HEK293 (cell line): Measurements from ENCODE around the gene ALS2.

Experiments used
- CTCF ChIA-PET: fragments of 350-600 bp; formaldehyde crosslinking; extraction: SDS; loops from one replicate; lab custom pipeline; 2021; ENCODE audit warnings: antibody characterized with exemption; lab: Yijun Ruan, JAX
- POLR2A ChIA-PET: fragments of 300-600 bp; formaldehyde crosslinking; extraction: SDS; loops from one replicate; lab custom pipeline; 2020; ENCODE audit warnings: antibody characterized with exemption, inconsistent platforms; lab: Yijun Ruan, JAX
- H3K27ac ChIP-seq: fragments of 200-500 bp; sonication (Bioruptor generic); 2 replicates; pipeline ENCODE4 v1.5.1; 2014; ENCODE audit warnings: low read depth, low read length, control low read depth, inconsistent platforms; ENCODE audit errors: extremely low read depth
- H3K36me3 ChIP-seq, 2 experiments: fragments of 200-500 bp in 1 of 2; sonication (Bioruptor generic) in 1 of 2; 1 replicate in 1 of 2; 2 replicates in 1 of 2; pipeline ENCODE4 v1.5.1; 2014 to 2017; ENCODE audit warnings: inconsistent platforms in 2 of 2, low read length in 2 of 2; ENCODE audit not compliant: control insufficient read depth in 2 of 2, insufficient read depth in 1 of 2
- H3K4me1 ChIP-seq: fragments of 200-500 bp; sonication (Bioruptor generic); 2 replicates; pipeline ENCODE4 v1.5.1; 2014; ENCODE audit warnings: mild to moderate bottlenecking, low read length, inconsistent platforms; ENCODE audit not compliant: control insufficient read depth, insufficient read depth
- H3K4me3 ChIP-seq: 2 replicates; pipeline ENCODE4 v1.5.1; 2011; ENCODE audit warnings: low read depth, mild to moderate bottlenecking, control low read depth, low read length, moderate library complexity
- H3K9me3 ChIP-seq: fragments of 200-500 bp; sonication (Bioruptor generic); 2 replicates; pipeline ENCODE4 v1.5.1; 2014; ENCODE audit warnings: low read depth, low read length, inconsistent platforms; ENCODE audit not compliant: control insufficient read depth, insufficient read depth
- ATF2 ChIP-seq: fragments of 450-650 bp; formaldehyde crosslinking; IDR thresholded peaks from 2 replicates; pipeline ENCODE4 v1.5.1; 2016; ENCODE audit warnings: missing biosample characterization, missing genetic modification characterization, low read depth
- BCL11B ChIP-seq: fragments of 450-650 bp; formaldehyde crosslinking; IDR thresholded peaks from 2 replicates; pipeline ENCODE4 v1.5.1; 2016; ENCODE audit warnings: low read depth, missing biosample characterization, missing genetic modification characterization
- SALL2 ChIP-seq: fragments of 450-650 bp; formaldehyde crosslinking; IDR thresholded peaks from 2 replicates; pipeline ENCODE4 v1.5.0; 2017; ENCODE audit warnings: missing biosample characterization, mild to moderate bottlenecking, missing genetic modification characterization, borderline replicate concordance
- YY1 ChIP-seq: fragments of 450-650 bp; formaldehyde crosslinking; IDR thresholded peaks from 2 replicates; pipeline ENCODE4 v1.5.1; 2018; ENCODE audit warnings: missing biosample characterization, missing genetic modification characterization
- ZBTB21 ChIP-seq: fragments of 450-650 bp; formaldehyde crosslinking; IDR thresholded peaks from 2 replicates; pipeline ENCODE4 v1.5.1; 2017; ENCODE audit warnings: missing biosample characterization, missing genetic modification characterization
- ZBTB48 ChIP-seq: fragments of 450-650 bp; formaldehyde crosslinking; IDR thresholded peaks from 2 replicates; pipeline ENCODE4 v1.5.1; 2016; ENCODE audit warnings: missing biosample characterization, missing genetic modification characterization
- ZEB2 ChIP-seq: fragments of 450-650 bp; formaldehyde crosslinking; IDR thresholded peaks from 2 replicates; pipeline ENCODE4 v1.5.1; 2016; ENCODE audit warnings: missing biosample characterization, missing genetic modification characterization
- ZFP3 ChIP-seq: fragments of 450-650 bp; formaldehyde crosslinking; IDR thresholded peaks from 2 replicates; pipeline ENCODE4 v1.5.1; 2016; ENCODE audit warnings: low read depth, missing biosample characterization, missing genetic modification characterization
- ZNF133 ChIP-seq: fragments of 450-650 bp; formaldehyde crosslinking; IDR thresholded peaks from 2 replicates; pipeline ENCODE4 v1.5.1; 2016; ENCODE audit warnings: missing biosample characterization, missing genetic modification characterization
- ZNF146 ChIP-seq: fragments of 450-650 bp; formaldehyde crosslinking; IDR thresholded peaks from 2 replicates; pipeline ENCODE4 v1.5.1; 2016; ENCODE audit warnings: missing biosample characterization, missing genetic modification characterization
- ZNF202 ChIP-seq: fragments of 450-650 bp; formaldehyde crosslinking; IDR thresholded peaks from 2 replicates; pipeline ENCODE4 v1.5.1; 2016; ENCODE audit warnings: missing biosample characterization, missing genetic modification characterization, borderline replicate concordance
- ZNF211 ChIP-seq: fragments of 450-650 bp; formaldehyde crosslinking; IDR thresholded peaks from 2 replicates; pipeline ENCODE4 v1.5.1; 2016; ENCODE audit warnings: low read depth, missing biosample characterization, missing genetic modification characterization
- ZNF223 ChIP-seq: fragments of 450-650 bp; formaldehyde crosslinking; IDR thresholded peaks from 2 replicates; pipeline ENCODE4 v1.5.1; 2016; ENCODE audit warnings: missing biosample characterization, missing genetic modification characterization
- ZNF24 ChIP-seq: fragments of 450-650 bp; formaldehyde crosslinking; IDR thresholded peaks from 2 replicates; pipeline ENCODE4 v1.5.1; 2016; ENCODE audit warnings: missing biosample characterization, missing genetic modification characterization
- ZNF280D ChIP-seq: fragments of 450-650 bp; formaldehyde crosslinking; IDR thresholded peaks from 2 replicates; pipeline ENCODE4 v1.5.1; 2016; ENCODE audit warnings: missing biosample characterization, missing genetic modification characterization
- ZNF350 ChIP-seq: fragments of 450-650 bp; formaldehyde crosslinking; IDR thresholded peaks from 2 replicates; pipeline ENCODE4 v1.5.0; 2017; ENCODE audit warnings: missing biosample characterization, mild to moderate bottlenecking, missing genetic modification characterization
- ZNF366 ChIP-seq: fragments of 450-650 bp; formaldehyde crosslinking; conservative IDR thresholded peaks from 2 replicates; pipeline ENCODE4 v1.5.1; 2016; ENCODE audit warnings: missing biosample characterization, missing genetic modification characterization
- ZNF449 ChIP-seq: fragments of 450-650 bp; formaldehyde crosslinking; IDR thresholded peaks from 2 replicates; pipeline ENCODE4 v1.5.1; 2017; ENCODE audit warnings: missing biosample characterization, mild to moderate bottlenecking, missing genetic modification characterization, moderate library complexity
- ZNF610 ChIP-seq: fragments of 450-650 bp; formaldehyde crosslinking; IDR thresholded peaks from 2 replicates; pipeline ENCODE4 v1.5.1; 2016; ENCODE audit warnings: missing biosample characterization, missing genetic modification characterization, borderline replicate concordance
- ZNF629 ChIP-seq: fragments of 450-650 bp; formaldehyde crosslinking; IDR thresholded peaks from 2 replicates; pipeline ENCODE4 v1.5.1; 2017; ENCODE audit warnings: missing biosample characterization, missing genetic modification characterization
- ZNF701 ChIP-seq: fragments of 450-650 bp; formaldehyde crosslinking; IDR thresholded peaks from 2 replicates; pipeline ENCODE4 v1.5.1; 2016; ENCODE audit warnings: missing biosample characterization, missing genetic modification characterization
- ZNF704 ChIP-seq: fragments of 450-650 bp; formaldehyde crosslinking; IDR thresholded peaks from 2 replicates; pipeline ENCODE4 v1.5.1; 2016; ENCODE audit warnings: missing biosample characterization, missing genetic modification characterization
- ZNF785 ChIP-seq: fragments of 450-650 bp; formaldehyde crosslinking; IDR thresholded peaks from 2 replicates; pipeline ENCODE4 v1.5.1; 2016; ENCODE audit warnings: missing biosample characterization, missing genetic modification characterization
- ZSCAN16 ChIP-seq: fragments of 450-650 bp; formaldehyde crosslinking; IDR thresholded peaks from 2 replicates; pipeline ENCODE4 v1.5.1; 2016; ENCODE audit warnings: missing biosample characterization, missing genetic modification characterization
- TF ChIP-seq, protein P1 (sequence below): fragments of 450-650 bp; formaldehyde crosslinking; IDR thresholded peaks from 2 replicates; pipeline ENCODE4 v1.5.1; 2016; ENCODE audit warnings: missing biosample characterization, missing genetic modification characterization, borderline replicate concordance

Gene ALS2

DNA sequence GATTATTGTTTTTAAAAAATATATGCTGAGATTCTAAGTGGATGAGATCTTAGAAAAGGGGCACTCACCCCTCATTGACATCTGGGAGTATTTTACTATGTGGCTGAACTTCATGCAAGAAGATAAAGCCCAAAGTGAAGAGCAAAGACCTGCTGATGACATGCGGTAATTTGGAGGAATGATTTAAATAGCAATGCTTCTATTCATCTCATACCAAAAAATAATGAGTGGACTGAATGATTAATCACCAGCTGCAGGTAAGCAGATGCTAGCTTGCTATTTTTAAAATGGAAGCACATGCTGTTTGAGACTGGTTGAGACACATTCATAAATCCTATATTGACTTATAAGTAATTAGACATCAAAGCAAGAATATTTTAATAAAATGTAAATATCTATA lies 12.9 kb upstream of the ALS2 start:
- CTCF ChIA-PET = interaction anchor here (0.7 to 2.4 kb wide), 4 partner anchors 67 to 401 kb away, joined by 3 to 13 read pairs (median 4); no protein-coding TSS in a partner anchor
- no peak for TF ChIP-seq ZNF449
- TF ChIP-seq ZNF223 (tag by site-specific recombination) = no peak
- no peak for TF ChIP-seq ZNF202 (tag by site-specific recombination)
- no peak for TF ChIP-seq ZNF146 (tag by site-specific recombination)
- no peak for TF ChIP-seq ZBTB21 (tag by site-specific recombination)
- TF ChIP-seq ZEB2 (tag by site-specific recombination) = no peak
- no peak for TF ChIP-seq ZSCAN16
- no peak for TF ChIP-seq ZNF610
- no peak for TF ChIP-seq SALL2 (tag by site-specific recombination)
- TF ChIP-seq, protein P1, sequence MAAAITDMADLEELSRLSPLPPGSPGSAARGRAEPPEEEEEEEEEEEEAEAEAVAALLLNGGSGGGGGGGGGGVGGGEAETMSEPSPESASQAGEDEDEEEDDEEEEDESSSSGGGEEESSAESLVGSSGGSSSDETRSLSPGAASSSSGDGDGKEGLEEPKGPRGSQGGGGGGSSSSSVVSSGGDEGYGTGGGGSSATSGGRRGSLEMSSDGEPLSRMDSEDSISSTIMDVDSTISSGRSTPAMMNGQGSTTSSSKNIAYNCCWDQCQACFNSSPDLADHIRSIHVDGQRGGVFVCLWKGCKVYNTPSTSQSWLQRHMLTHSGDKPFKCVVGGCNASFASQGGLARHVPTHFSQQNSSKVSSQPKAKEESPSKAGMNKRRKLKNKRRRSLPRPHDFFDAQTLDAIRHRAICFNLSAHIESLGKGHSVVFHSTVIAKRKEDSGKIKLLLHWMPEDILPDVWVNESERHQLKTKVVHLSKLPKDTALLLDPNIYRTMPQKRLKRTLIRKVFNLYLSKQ (tag by site-specific recombination) = no peak
- TF ChIP-seq ZNF280D = no peak
- TF ChIP-seq ZNF366 (tag by site-specific recombination) = no peak
- TF ChIP-seq ATF2 (tag by site-specific recombination) = no peak
- TF ChIP-seq ZNF704 (tag by site-specific recombination) = no peak
- TF ChIP-seq, all 188 proteins: peak for 0
- POLR2A ChIA-PET = no interaction called here
- no peak overlapping the region for H3K4me3 ChIP-seq
- H3K4me1 ChIP-seq = no peaks in the 10 kb centered on the region
- H3K9me3 ChIP-seq = no peaks in the 10 kb centered on the region
- H3K27ac ChIP-seq = no peak overlapping the region
- H3K36me3 ChIP-seq = no peaks in the 10 kb centered on the region

DNA sequence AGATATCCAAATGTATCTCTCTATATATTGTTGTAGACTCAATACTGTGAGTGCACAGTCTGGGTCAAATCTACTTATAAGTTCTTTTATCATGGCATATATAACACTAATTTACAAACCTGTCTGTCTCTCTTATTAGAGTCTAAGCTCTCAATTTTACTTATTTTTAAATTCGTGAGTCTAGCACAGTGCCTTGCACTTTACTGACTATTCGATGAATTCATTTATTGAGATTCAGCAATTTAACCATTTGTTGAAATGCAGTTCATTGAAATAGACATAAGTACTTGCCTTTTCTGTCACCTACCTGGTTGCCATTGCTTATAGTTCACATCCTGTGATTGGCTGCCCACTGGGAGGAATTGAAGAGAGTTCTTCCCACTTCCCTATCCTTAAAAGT lies 10.3 kb upstream of the ALS2 start:
- Histone ChIP-seq H3K9me3 (no peaks in the 10 kb centered on the region), H3K4me1 (no peaks in the 10 kb centered on the region), H3K27ac (no peak overlapping the region)
- ChIA-PET CTCF (no interaction called here), POLR2A (interaction anchor here (1.2 kb wide), 1 partner anchor 10 kb away, joined by 4 read pairs; the partner anchor contains the start of gene ALS2)
- no peak for TF ChIP-seq ZNF350 (tag by site-specific recombination)
- no peak for TF ChIP-seq ZNF629 (tag by site-specific recombination)
- no peak for TF ChIP-seq ZNF24 (tag by site-specific recombination)
- no peak for TF ChIP-seq ZNF133 (tag by site-specific recombination)
- TF ChIP-seq ZFP3 (tag by site-specific recombination) = no peak
- no peak for TF ChIP-seq ZBTB21 (tag by site-specific recombination)
- no peak for TF ChIP-seq ZBTB48 (tag by site-specific recombination)
- no peak for TF ChIP-seq ZNF701 (tag by site-specific recombination)
- TF ChIP-seq YY1 (tag by site-specific recombination) = no peak
- TF ChIP-seq ZNF211 (tag by site-specific recombination) = no peak
- TF ChIP-seq BCL11B (tag by site-specific recombination) = no peak
- no peak for TF ChIP-seq ZNF785
- TF ChIP-seq, all 188 proteins: peak for 0
- no peaks in the 10 kb centered on the region for H3K36me3 ChIP-seq
- no peak overlapping the region for H3K4me3 ChIP-seq
